ENCODE results near the gene SMIM12.

SMIM12 gene

GRCh38 chr1:34840426-34840825 is 19.1 kb downstream of the SMIM12 start:
- Histone ChIP-seq H4K8ac (ENCODE audit: low read depth, low read length) (no peak overlapping the region), H3K4me3 (ENCODE audit: low read length in 2 of 2) (no peak overlapping the region), H2AFZ (ENCODE audit: low read length) (no peak overlapping the region), H3K9me3 (replicated peaks in 1 of 2; ENCODE audit: control insufficient read depth in 2 of 2, insufficient read depth in 1 of 2, low read depth in 1 of 2, low read length in 2 of 2) (no peaks in the 10 kb centered on the region), H4K91ac (ENCODE audit: low read depth, low read length, poor library complexity) (no peak overlapping the region), H3K36me3 (replicated peaks in 1 of 2; ENCODE audit: control insufficient read depth in 2 of 2, insufficient read depth in 2 of 2, low read length in 2 of 2) (no peaks in the 10 kb centered on the region), H2AK5ac (ENCODE audit: low read depth, low read length) (no peak overlapping the region), H3K79me1 (ENCODE audit: low read depth, low read length) (no peaks in the 10 kb centered on the region), H3K27ac (replicated peaks; ENCODE audit: low read length) (no peak overlapping the region), H3K9ac (ENCODE audit: low read depth, low read length, poor library complexity) (no peak overlapping the region), H2BK12ac (ENCODE audit: low read length) (no peak overlapping the region), H3K4me1 (ENCODE audit: control insufficient read depth in 2 of 2, insufficient read depth in 1 of 2, low read depth in 1 of 2, low read length in 2 of 2) (peaks cover 28 to 38% of the 10 kb centered on the region in 2 donors), H2BK5ac (ENCODE audit: low read length) (no peak overlapping the region), H3K4me2 (ENCODE audit: insufficient read depth, low read length, poor library complexity, severe bottlenecking) (no peak overlapping the region), H3K27me3 (ENCODE audit: control insufficient read depth in 3 of 3, insufficient read depth in 3 of 3, low read depth in 1 of 3, low read length in 3 of 3) (peaks cover 0 to 2% (median 0%) of the 10 kb centered on the region in 3 experiments), H3K14ac (ENCODE audit: low read length) (peak overlapping the region; percentile 48), H3K23ac (ENCODE audit: low read depth, low read length, poor library complexity) (no peak overlapping the region), H3K4ac (ENCODE audit: low read length) (no peak overlapping the region), H2BK120ac (ENCODE audit: low read depth, low read length) (no peak overlapping the region), H2BK15ac (ENCODE audit: low read length) (no peak overlapping the region), H3K18ac (ENCODE audit: low read length) (no peak overlapping the region)
- WGBS, 2 donors (ENCODE audit: extremely low coverage in 2 of 2, insufficient read length in 2 of 2, insufficient replicate concordance in 1 of 2) = no CpG with 5 or more reads among the region's 3 CpGs
- DNase-seq (ENCODE audit: low spot score) = no peak

GRCh38 chr1:34839526-34840305 is 19.8 kb downstream of the SMIM12 start:
- H4K91ac ChIP-seq (ENCODE audit: low read depth, low read length, poor library complexity) = no peak overlapping the region
- no peak overlapping the region for H3K4me2 ChIP-seq (ENCODE audit: insufficient read depth, low read length, poor library complexity, severe bottlenecking)
- no peak overlapping the region for H3K4ac ChIP-seq (ENCODE audit: low read length)
- peaks cover 23 to 34% of the 10 kb centered on the region in 2 donors for H3K4me1 ChIP-seq (ENCODE audit: control insufficient read depth in 2 of 2, insufficient read depth in 1 of 2, low read depth in 1 of 2, low read length in 2 of 2)
- no peaks in the 10 kb centered on the region for H3K79me1 ChIP-seq (ENCODE audit: low read depth, low read length)
- H3K27ac ChIP-seq (replicated peaks; ENCODE audit: low read length) = no peak overlapping the region
- H3K9me3 ChIP-seq (replicated peaks in 1 of 2; ENCODE audit: control insufficient read depth in 2 of 2, insufficient read depth in 1 of 2, low read depth in 1 of 2, low read length in 2 of 2) = no peaks in the 10 kb centered on the region
- H2BK12ac ChIP-seq (ENCODE audit: low read length) = no peak overlapping the region
- no peak overlapping the region for H2BK5ac ChIP-seq (ENCODE audit: low read length)
- WGBS, 2 donors (ENCODE audit: extremely low coverage in 2 of 2, insufficient read length in 2 of 2, insufficient replicate concordance in 1 of 2) = no CpG with 5 or more reads among the region's 14 CpGs
- H2AK5ac ChIP-seq (ENCODE audit: low read depth, low read length) = no peak overlapping the region
- no peak overlapping the region for H2BK15ac ChIP-seq (ENCODE audit: low read length)
- no peak overlapping the region for H3K18ac ChIP-seq (ENCODE audit: low read length)
- no peaks in the 10 kb centered on the region for H3K36me3 ChIP-seq (replicated peaks in 1 of 2; ENCODE audit: control insufficient read depth in 2 of 2, insufficient read depth in 2 of 2, low read length in 2 of 2)
- H4K8ac ChIP-seq (ENCODE audit: low read depth, low read length) = no peak overlapping the region
- no peak overlapping the region for H3K14ac ChIP-seq (ENCODE audit: low read length)
- no peak overlapping the region for H3K9ac ChIP-seq (ENCODE audit: low read depth, low read length, poor library complexity)
- peaks cover 0 to 2% (median 0%) of the 10 kb centered on the region in 3 experiments for H3K27me3 ChIP-seq (ENCODE audit: control insufficient read depth in 3 of 3, insufficient read depth in 3 of 3, low read depth in 1 of 3, low read length in 3 of 3)
- no peak overlapping the region for H2BK120ac ChIP-seq (ENCODE audit: low read depth, low read length)
- no peak overlapping the region for H3K23ac ChIP-seq (ENCODE audit: low read depth, low read length, poor library complexity)
- H2AFZ ChIP-seq (ENCODE audit: low read length) = no peak overlapping the region
- H3K4me3 ChIP-seq (ENCODE audit: low read length in 2 of 2) = no peak overlapping the region
- no peak for DNase-seq (ENCODE audit: low spot score)

GRCh38 chr1:34833711-34834110 is 25.8 kb downstream of the SMIM12 start:
- no peak overlapping the region for H3K27ac ChIP-seq (replicated peaks; ENCODE audit: low read length)
- H3K4me3 ChIP-seq (ENCODE audit: low read length in 2 of 2) = no peak overlapping the region
- no peak for DNase-seq (ENCODE audit: low spot score)
- no peak overlapping the region for H3K23ac ChIP-seq (ENCODE audit: low read depth, low read length, poor library complexity)
- H3K9ac ChIP-seq (ENCODE audit: low read depth, low read length, poor library complexity) = no peak overlapping the region
- H3K4me2 ChIP-seq (ENCODE audit: insufficient read depth, low read length, poor library complexity, severe bottlenecking) = no peak overlapping the region
- H3K4ac ChIP-seq (ENCODE audit: low read length) = no peak overlapping the region
- H2BK5ac ChIP-seq (ENCODE audit: low read length) = no peak overlapping the region
- no peak overlapping the region for H3K14ac ChIP-seq (ENCODE audit: low read length)
- H4K8ac ChIP-seq (ENCODE audit: low read depth, low read length) = no peak overlapping the region
- H3K27me3 ChIP-seq (ENCODE audit: control insufficient read depth in 3 of 3, insufficient read depth in 3 of 3, low read depth in 1 of 3, low read length in 3 of 3) = no peaks in the 10 kb centered on the region
- no peak overlapping the region for H2BK120ac ChIP-seq (ENCODE audit: low read depth, low read length)
- H2BK12ac ChIP-seq (ENCODE audit: low read length) = no peak overlapping the region
- no peaks in the 10 kb centered on the region for H3K79me1 ChIP-seq (ENCODE audit: low read depth, low read length)
- H2BK15ac ChIP-seq (ENCODE audit: low read length) = no peak overlapping the region
- no peak overlapping the region for H3K18ac ChIP-seq (ENCODE audit: low read length)
- H3K36me3 ChIP-seq (replicated peaks in 1 of 2; ENCODE audit: control insufficient read depth in 2 of 2, insufficient read depth in 2 of 2, low read length in 2 of 2) = no peaks in the 10 kb centered on the region
- no CpG with 5 or more reads among the region's 1 CpG for WGBS, 2 donors (ENCODE audit: extremely low coverage in 2 of 2, insufficient read length in 2 of 2, insufficient replicate concordance in 1 of 2)
- H4K91ac ChIP-seq (ENCODE audit: low read depth, low read length, poor library complexity) = no peak overlapping the region
- no peaks in the 10 kb centered on the region for H3K9me3 ChIP-seq (replicated peaks in 1 of 2; ENCODE audit: control insufficient read depth in 2 of 2, insufficient read depth in 1 of 2, low read depth in 1 of 2, low read length in 2 of 2)
- no peak overlapping the region for H2AFZ ChIP-seq (ENCODE audit: low read length)
- H2AK5ac ChIP-seq (ENCODE audit: low read depth, low read length) = no peak overlapping the region
- H3K4me1 ChIP-seq (ENCODE audit: control insufficient read depth in 2 of 2, insufficient read depth in 1 of 2, low read depth in 1 of 2, low read length in 2 of 2) = peaks cover 2 to 9% of the 10 kb centered on the region in 2 donors

- H2BK15ac ChIP-seq (ENCODE audit: low read length) = no peak overlapping the region
- no peak overlapping the region for H3K23ac ChIP-seq (ENCODE audit: low read depth, low read length, poor library complexity)
- no peaks in the 10 kb centered on the region for H3K9me3 ChIP-seq (replicated peaks in 1 of 2; ENCODE audit: control insufficient read depth in 2 of 2, insufficient read depth in 1 of 2, low read depth in 1 of 2, low read length in 2 of 2)
- H3K14ac ChIP-seq (ENCODE audit: low read length) = no peak overlapping the region
- no peaks in the 10 kb centered on the region for H3K79me1 ChIP-seq (ENCODE audit: low read depth, low read length)
- no peak for DNase-seq (ENCODE audit: low spot score)
- H4K91ac ChIP-seq (ENCODE audit: low read depth, low read length, poor library complexity) = no peak overlapping the region
- no peak overlapping the region for H2BK5ac ChIP-seq (ENCODE audit: low read length)
- peak overlapping the region; percentile 7 for H3K9ac ChIP-seq (ENCODE audit: low read depth, low read length, poor library complexity)
- H2AK5ac ChIP-seq (ENCODE audit: low read depth, low read length) = no peak overlapping the region
- no peak overlapping the region for H3K4me2 ChIP-seq (ENCODE audit: insufficient read depth, low read length, poor library complexity, severe bottlenecking)
- WGBS, 2 donors (ENCODE audit: extremely low coverage in 2 of 2, insufficient read length in 2 of 2, insufficient replicate concordance in 1 of 2) = no CpG with 5 or more reads among the region's 6 CpGs
- H3K18ac ChIP-seq (ENCODE audit: low read length) = no peak overlapping the region
- no peak overlapping the region for H4K8ac ChIP-seq (ENCODE audit: low read depth, low read length)
- no peak overlapping the region for H2AFZ ChIP-seq (ENCODE audit: low read length)
- no peak overlapping the region for H2BK120ac ChIP-seq (ENCODE audit: low read depth, low read length)
- peaks cover 2 to 17% of the 10 kb centered on the region in 2 donors for H3K4me1 ChIP-seq (ENCODE audit: control insufficient read depth in 2 of 2, insufficient read depth in 1 of 2, low read depth in 1 of 2, low read length in 2 of 2)
- H3K4me3 ChIP-seq (ENCODE audit: low read length in 2 of 2) = no peak overlapping the region
- H3K27ac ChIP-seq (replicated peaks; ENCODE audit: low read length) = no peak overlapping the region
- H3K27me3 ChIP-seq (ENCODE audit: control insufficient read depth in 3 of 3, insufficient read depth in 3 of 3, low read depth in 1 of 3, low read length in 3 of 3) = no peaks in the 10 kb centered on the region
- no peak overlapping the region for H2BK12ac ChIP-seq (ENCODE audit: low read length)
- no peaks in the 10 kb centered on the region for H3K36me3 ChIP-seq (replicated peaks in 1 of 2; ENCODE audit: control insufficient read depth in 2 of 2, insufficient read depth in 2 of 2, low read length in 2 of 2)
- no peak overlapping the region for H3K4ac ChIP-seq (ENCODE audit: low read length)
These were observed 27.8 kb downstream of the SMIM12 start for GRCh38 chr1:34831721-34832246.

Data from neuronal stem cell (in vitro differentiated cells).